BJ (cell line): Measurements from ENCODE around the gene LST1. TPM values are rescaled to one million over a fixed set of nuclear protein-coding genes. Genes with fewer than 3 reads are reported as not detected.

Source experiments
- CTCF ChIA-PET: fragments of 350-600 bp; formaldehyde crosslinking; extraction: SDS; loops from one replicate; lab custom pipeline; 2021; ENCODE audit warnings: antibody characterized with exemption, inconsistent platforms; lab: Yijun Ruan, JAX
- POLR2A ChIA-PET: fragments of 300-600 bp; sonication (Branson Sonifier 250); formaldehyde crosslinking; extraction: SDS; loops from one replicate; lab custom pipeline; 2021; ENCODE audit warnings: antibody characterized with exemption; lab: Charles Lee
- DNase-seq: peaks from one replicate; pipeline ENCODE4 v3.0.0-alpha.2; 2011; ENCODE audit warnings: low read depth
- H3K27me3 ChIP-seq: 2 replicates; pipeline ENCODE4 v1.6.0; 2011; ENCODE audit warnings: low read length; ENCODE audit not compliant: control insufficient read depth, insufficient read depth
- H3K36me3 ChIP-seq: 2 replicates; pipeline ENCODE4 v1.5.1; 2011; ENCODE audit warnings: low read length; ENCODE audit not compliant: control insufficient read depth, insufficient read depth
- H3K4me3 ChIP-seq: 2 replicates; pipeline ENCODE4 v1.5.1; 2011; ENCODE audit warnings: low read depth, mild to moderate bottlenecking, control low read depth, low read length
- CTCF ChIP-seq: IDR thresholded peaks from 2 replicates; pipeline ENCODE4 v1.5.1; 2011; ENCODE audit warnings: low read depth, mild to moderate bottlenecking, control low read depth, inconsistent platforms, low read length, moderate library complexity; ENCODE audit not compliant: insufficient read depth
- polyA plus RNA-seq: library from polyadenylated mRNA; depleted of rRNA; stranded (reverse); fragments of >200 nt; gene quantifications from 2 replicates; pipeline ENCODE4 v1.2.3, GENCODE V29; 2011

The LST1 gene
- polyA plus RNA-seq, 1 experiment: 0.42 TPM

GRCh38 chr6:31579546-31580437, 6.3 kb upstream of the LST1 start:
- ChIA-PET POLR2A (no interaction called here), CTCF (interaction anchor here (0.8 to 15.5 kb wide), 17 partner anchors 10 to 87 kb away, joined by 3 to 182 read pairs (median 4); partner anchors contain the start of genes ATP6V1G2, DDX39B, LTA and NCR3)
- H3K4me3 ChIP-seq: no peak overlapping the region
- no peaks in the 10 kb centered on the region for H3K27me3 ChIP-seq
- H3K36me3 ChIP-seq: no peaks in the 10 kb centered on the region
- TF ChIP-seq CTCF: no peak
- no peak for DNase-seq

- no peak for DNase-seq
- peak overlapping the region; percentile 75 for H3K4me3 ChIP-seq
- no peaks in the 10 kb centered on the region for H3K36me3 ChIP-seq
- TF ChIP-seq CTCF: no peak
- POLR2A ChIA-PET: interaction anchor here (0.6 kb wide), 1 partner anchor 331 kb away, joined by 5 read pairs; no protein-coding TSS in a partner anchor
- H3K27me3 ChIP-seq: no peaks in the 10 kb centered on the region
- CTCF ChIA-PET: interaction anchor here (0.8 to 15.5 kb wide), 18 partner anchors 9 to 88 kb away, joined by 3 to 182 read pairs (median 4); partner anchors contain the start of genes ATP6V1G2, DDX39B, LTA and NCR3
Measured at GRCh38 chr6:31580438-31580740, 5.7 kb upstream of the LST1 start.

- ChIA-PET POLR2A (interaction anchor here (0.6 kb wide), 1 partner anchor 331 kb away, joined by 5 read pairs; no protein-coding TSS in a partner anchor), CTCF (interaction anchor here (0.8 to 15.5 kb wide), 22 partner anchors 9 to 88 kb away, joined by 3 to 182 read pairs (median 4); partner anchors contain the start of genes ATP6V1G2, DDX39B, LTA and NCR3)
- no peak for DNase-seq
- Histone ChIP-seq H3K4me3 (peak overlapping the region; percentile 75), H3K27me3 (no peaks in the 10 kb centered on the region), H3K36me3 (no peaks in the 10 kb centered on the region)
- TF ChIP-seq CTCF: peak; percentile 88
Measured at GRCh38 chr6:31580807-31581433, 5.2 kb upstream of the LST1 start.

- H3K36me3 ChIP-seq: no peaks in the 10 kb centered on the region
- ChIA-PET CTCF (interaction anchor here (0.5 to 15.5 kb wide), 17 partner anchors 8 to 189 kb away, joined by 3 to 182 read pairs (median 5); partner anchors contain the start of genes ATP6V1G2, DDX39B, LTA and NCR3), POLR2A (no interaction called here)
- no peak for DNase-seq
- no peak for TF ChIP-seq CTCF
- peak overlapping the region; percentile 75 for H3K4me3 ChIP-seq
- no peaks in the 10 kb centered on the region for H3K27me3 ChIP-seq
Measured at GRCh38 chr6:31581434-31582229, 4.4 kb upstream of the LST1 start.
